ENCODE measurements around the gene TUBG2. TPM values are rescaled to one million over a fixed set of nuclear protein-coding genes. Genes with fewer than 3 reads are reported as not detected.

Gene TUBG2
- total and polyA plus RNA-seq, 10 of the 15 experiments (the other 5 are each of a cell fraction or from before 2014, with no cell fraction given): 1.2 to 12.5 (median 8.9) TPM

- TF ChIP-seq SREBF1 (IDR thresholded peaks at IDR 0.05; ENCODE audit: low read length) (no peak), BMI1 (IDR thresholded peaks at IDR 0.05; ENCODE audit: borderline replicate concordance) (no peak), FOS (IDR thresholded peaks at IDR 0.05; ENCODE audit: borderline replicate concordance, extremely low read depth, insufficient read length) (no peak)
Observed at GRCh38 chr17:42612013-42612412, 47.1 kb upstream of the TUBG2 start (continued).

GRCh38 chr17:42613699-42614295 lies 45.3 kb upstream of the TUBG2 start:
- in situ Hi-C loops (cut with MboI) (loop anchor here (25.0 kb wide), 1 partner anchor 599 kb away; the partner anchor contains the start of gene TMEM106A), intact Hi-C loops (cut with micrococcal nuclease; ENCODE audit: unreplicated experiment) (no loop called here)
- ChIA-PET CTCF (no interaction called here), POLR2A (interaction anchor here (0.7 kb wide), 1 partner anchor 26 kb away, joined by 4 read pairs; no protein-coding TSS in a partner anchor), SMC1A (ENCODE audit: uncharacterized antibody, unreplicated experiment) (no interaction called here), RAD21 (ENCODE audit: unreplicated experiment) (interaction anchor here (1.0 kb wide), 1 partner anchor 9 kb away, joined by 3 read pairs; no protein-coding TSS in a partner anchor)
- ATAC-seq: no peak
- H3K27me3 ChIP-seq (replicated peaks in 1 of 2; ENCODE audit: control insufficient read depth in 2 of 2, insufficient read depth in 2 of 2, low read length in 1 of 2): no peaks in the 10 kb centered on the region
- no peak overlapping the region for H3K9ac ChIP-seq (ENCODE audit: control insufficient read depth, insufficient read depth, low read length)
- no peak for DNase-seq (ENCODE audit: low read depth, low spot score)
- no peak overlapping the region for H3K4me2 ChIP-seq (ENCODE audit: control insufficient read depth, insufficient read depth)
- H4K20me1 ChIP-seq (ENCODE audit: control insufficient read depth, insufficient read depth): no peaks in the 10 kb centered on the region
- H3K4me1 ChIP-seq (ENCODE audit: control insufficient read depth, insufficient read depth, low read length): peaks cover 14% of the 10 kb centered on the region
- H3K27ac ChIP-seq (ENCODE audit: control insufficient read depth, insufficient read depth): no peak overlapping the region
- TF ChIP-seq DPF2 (IDR thresholded peaks at IDR 0.05) (no peak), RAD51 (IDR thresholded peaks at IDR 0.05) (no peak), SIX5 (IDR thresholded peaks at IDR 0.05; ENCODE audit: low read depth, low read length, severe bottlenecking) (no peak), SMARCA5 (IDR thresholded peaks at IDR 0.05) (no peak), SMAD1 (IDR thresholded peaks at IDR 0.05; ENCODE audit: low read depth, partially characterized antibody) (no peak), PRDM15 (CRISPR knock-in tag; IDR thresholded peaks at IDR 0.05) (no peak), RBBP5 (conservative IDR thresholded peaks at IDR 0.05) (no peak), IRF4 (IDR thresholded peaks at IDR 0.05; ENCODE audit: low read depth, low read length) (no peak), NR2C1 (IDR thresholded peaks at IDR 0.05) (no peak), SIN3A (IDR thresholded peaks at IDR 0.05; ENCODE audit: low read depth, low read length) (no peak), POLR2AphosphoS2 (IDR thresholded peaks at IDR 0.05; ENCODE audit: low read depth, low read length) (no peak), ESRRA (IDR thresholded peaks at IDR 0.05; ENCODE audit: low read length) (no peak)
- FAIRE-seq: no peak
- no TSS peak for BruUV-seq (replicated peaks)
- H3K79me2 ChIP-seq (ENCODE audit: control insufficient read depth, insufficient read depth, low read length): peaks cover 17% of the 10 kb centered on the region
- WGBS (ENCODE audit: insufficient coverage, insufficient replicate concordance, low lambda C conversion rate, missing lambda C conversion rate): 99% methylated on average over 17 of the region's 17 CpGs
- peaks cover 9 to 22% of the 10 kb centered on the region in 2 experiments for H3K36me3 ChIP-seq (ENCODE audit: control insufficient read depth in 2 of 2, insufficient read depth in 2 of 2, low read length in 1 of 2)
- H3K4me3 ChIP-seq: no peak overlapping the region
- no peaks in the 10 kb centered on the region for H3K9me3 ChIP-seq (replicated peaks; ENCODE audit: control insufficient read depth, insufficient read depth, low read length)
- no peak overlapping the region for H2AFZ ChIP-seq (ENCODE audit: control insufficient read depth, low read depth, low read length)
